Mesendoderm (in vitro differentiated cells): Measurements from ENCODE around the gene DNAJB9.

Source experiments
- DNase-seq: peaks from one replicate; pipeline ENCODE4 v3.0.0; 2013
- H2AK5ac ChIP-seq: 2 replicates; pipeline ENCODE4 v1.6.1; 2013; ENCODE audit warnings: low read length, inconsistent platforms
- H2BK120ac ChIP-seq: 2 replicates; pipeline ENCODE4 v1.6.1; 2013; ENCODE audit warnings: low read depth, mild to moderate bottlenecking, low read length, moderate library complexity, mixed read lengths
- H2BK15ac ChIP-seq: replicated peaks from 2 replicates; pipeline ENCODE4 v1.6.1; 2013; ENCODE audit warnings: low read depth, mild to moderate bottlenecking, moderate library complexity
- H2BK5ac ChIP-seq: 2 replicates; pipeline ENCODE4 v1.6.1; 2013; ENCODE audit warnings: low read length, inconsistent platforms
- H3K18ac ChIP-seq: 2 replicates; pipeline ENCODE4 v1.6.1; 2013; ENCODE audit warnings: mild to moderate bottlenecking, low read length, mixed read lengths
- H3K23ac ChIP-seq: one replicate; pipeline ENCODE4 v1.6.1; 2013; ENCODE audit warnings: low read length
- H3K27ac ChIP-seq: 2 replicates; pipeline ENCODE4 v1.5.1; 2013; ENCODE audit warnings: low read depth, mild to moderate bottlenecking, inconsistent platforms, low read length, moderate library complexity
- H3K27me3 ChIP-seq: 2 replicates; pipeline ENCODE4 v1.6.1; 2013; ENCODE audit warnings: low read length, control low read depth, mild to moderate bottlenecking, inconsistent platforms; ENCODE audit not compliant: insufficient read depth, poor library complexity
- H3K36me3 ChIP-seq: 2 replicates; pipeline ENCODE4 v1.6.1; 2013; ENCODE audit warnings: low read length, inconsistent platforms; ENCODE audit not compliant: control insufficient read depth, insufficient read depth
- H3K4ac ChIP-seq: one replicate; pipeline ENCODE4 v1.6.1; 2013; ENCODE audit warnings: low read depth, mild to moderate bottlenecking, low read length, moderate library complexity
- H3K4me1 ChIP-seq: 2 replicates; pipeline ENCODE4 v1.6.1; 2013; ENCODE audit warnings: low read depth, low read length, inconsistent platforms; ENCODE audit not compliant: control insufficient read depth
- H3K4me2 ChIP-seq: 2 replicates; pipeline ENCODE4 v1.6.1; 2013; ENCODE audit warnings: low read length
- H3K4me3 ChIP-seq: 2 replicates; pipeline ENCODE4 v1.5.1; 2013; ENCODE audit warnings: mild to moderate bottlenecking, low read length
- H3K56ac ChIP-seq: one replicate; pipeline ENCODE4 v1.6.1; 2013; ENCODE audit warnings: low read length
- H3K79me1 ChIP-seq: 2 replicates; pipeline ENCODE4 v1.6.1; 2013; ENCODE audit warnings: low read length, inconsistent platforms
- H3K79me2 ChIP-seq: 2 replicates; pipeline ENCODE4 v1.6.1; 2013; ENCODE audit warnings: mild to moderate bottlenecking, low read length; ENCODE audit not compliant: control insufficient read depth, insufficient read depth
- H3K9ac ChIP-seq: 2 replicates; pipeline ENCODE4 v1.6.1; 2013; ENCODE audit warnings: low read length, inconsistent platforms
- H4K5ac ChIP-seq: one replicate; pipeline ENCODE4 v1.6.1; 2013; ENCODE audit warnings: low read length
- H4K8ac ChIP-seq: one replicate; pipeline ENCODE4 v1.6.1; 2013; ENCODE audit warnings: low read depth, mild to moderate bottlenecking, control low read depth, low read length, moderate library complexity
- WGBS: extraction: QIAGEN DNeasy Blood & Tissue Kit; methylation state at CpG from one replicate; pipeline ENCODE4 v1.1.7; 2013; ENCODE audit warnings: low lambda C conversion rate, missing lambda C conversion rate; ENCODE audit not compliant: insufficient coverage; ENCODE audit errors: extremely low coverage; 5-methylcytosine and 5-hydroxymethylcytosine counted together

The DNAJB9 gene

DNA sequence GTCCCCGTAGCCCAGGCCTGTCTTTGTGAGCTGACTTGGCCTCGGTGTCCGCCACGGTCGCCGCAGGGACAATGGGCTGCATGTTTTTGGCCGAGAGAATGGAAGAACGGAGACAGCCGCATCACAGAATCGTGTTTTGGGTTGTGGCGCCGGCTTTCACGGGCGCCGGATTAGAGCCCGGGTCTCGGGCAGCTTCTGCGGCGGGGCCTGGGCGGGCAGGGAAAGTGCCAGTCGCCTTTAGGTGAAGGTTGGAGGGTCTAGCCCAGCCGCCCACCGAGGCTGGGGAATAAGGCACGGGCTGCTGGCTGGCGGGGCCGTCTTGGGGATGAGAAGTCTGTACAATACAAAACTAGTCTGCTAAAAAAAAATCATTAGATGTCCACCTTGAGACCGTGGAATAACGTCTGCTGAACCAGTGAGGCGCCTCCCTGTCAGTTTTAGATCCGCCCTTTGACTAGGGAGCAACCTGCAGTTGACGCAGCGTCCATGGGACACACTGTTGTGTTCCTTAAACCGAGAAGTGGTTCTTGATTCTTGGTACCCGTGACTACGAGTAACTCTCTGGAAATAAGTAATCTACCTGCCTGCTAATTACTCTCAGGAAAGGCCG, 577 bp downstream of the DNAJB9 start:
- H3K27me3 ChIP-seq: no peaks in the 10 kb centered on the region
- peak overlapping the region; percentile 76 for H3K27ac ChIP-seq

DNA sequence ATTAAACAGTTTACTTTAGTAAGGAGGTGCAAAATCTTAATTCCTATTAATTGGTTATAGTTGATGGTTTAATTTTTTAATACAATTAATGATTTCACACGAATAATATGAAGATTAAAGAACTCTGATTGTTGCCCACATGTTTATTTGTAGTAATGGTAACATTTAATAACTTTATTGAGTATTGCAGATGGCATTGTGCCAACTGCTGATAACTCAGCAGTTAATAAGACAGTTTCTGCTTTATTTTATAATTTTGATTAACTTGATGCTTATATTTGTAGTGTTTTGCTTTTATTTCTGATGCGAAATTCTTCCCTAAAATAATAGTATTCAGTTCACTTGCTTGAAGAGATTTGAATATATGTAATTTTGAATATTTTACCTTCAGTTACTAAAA, 2.8 kb downstream of the DNAJB9 start:
- H3K9ac ChIP-seq: no peak overlapping the region
- H2AK5ac ChIP-seq: no peak overlapping the region
- no peak overlapping the region for H2BK15ac ChIP-seq
- H2BK5ac ChIP-seq: no peak overlapping the region
- H3K27me3 ChIP-seq: no peaks in the 10 kb centered on the region
- H3K23ac ChIP-seq: no peak overlapping the region
- no peak overlapping the region for H3K4me2 ChIP-seq
- no peaks in the 10 kb centered on the region for H3K4me1 ChIP-seq
- no peak overlapping the region for H2BK120ac ChIP-seq
- H3K27ac ChIP-seq: no peak overlapping the region
- no peak overlapping the region for H3K4ac ChIP-seq
- no peak overlapping the region for H3K4me3 ChIP-seq
- H3K18ac ChIP-seq: no peak overlapping the region
- DNase-seq: no peak
- H3K36me3 ChIP-seq: no peaks in the 10 kb centered on the region
- peaks cover 23% of the 10 kb centered on the region for H3K79me2 ChIP-seq
- H4K5ac ChIP-seq: no peak overlapping the region
- peaks cover 7% of the 10 kb centered on the region for H3K79me1 ChIP-seq
- H3K56ac ChIP-seq: no peak overlapping the region
- WGBS: no CpG with 5 or more reads among the region's 2 CpGs
- no peak overlapping the region for H4K8ac ChIP-seq

More for the DNA sequence above, 577 bp downstream of the DNAJB9 start:
- Histone ChIP-seq H4K8ac (no peak overlapping the region), H3K18ac (no peak overlapping the region), H3K79me1 (peaks cover 5% of the 10 kb centered on the region), H3K4me3 (peak overlapping the region; percentile 85), H3K9ac (peak overlapping the region; percentile 93), H3K4me2 (peak overlapping the region; percentile 84), H2AK5ac (no peak overlapping the region), H3K4ac (no peak overlapping the region), H3K79me2 (peaks cover 23% of the 10 kb centered on the region), H3K36me3 (no peaks in the 10 kb centered on the region), H3K23ac (peak overlapping the region; percentile 56), H2BK15ac (no peak overlapping the region), H3K4me1 (no peaks in the 10 kb centered on the region), H4K5ac (no peak overlapping the region), H2BK120ac (no peak overlapping the region), H2BK5ac (peak overlapping the region; percentile 65), H3K56ac (peak overlapping the region; percentile 98)
- peak; percentile 65 for DNase-seq
- no CpG with 5 or more reads among the region's 36 CpGs for WGBS

DNA sequence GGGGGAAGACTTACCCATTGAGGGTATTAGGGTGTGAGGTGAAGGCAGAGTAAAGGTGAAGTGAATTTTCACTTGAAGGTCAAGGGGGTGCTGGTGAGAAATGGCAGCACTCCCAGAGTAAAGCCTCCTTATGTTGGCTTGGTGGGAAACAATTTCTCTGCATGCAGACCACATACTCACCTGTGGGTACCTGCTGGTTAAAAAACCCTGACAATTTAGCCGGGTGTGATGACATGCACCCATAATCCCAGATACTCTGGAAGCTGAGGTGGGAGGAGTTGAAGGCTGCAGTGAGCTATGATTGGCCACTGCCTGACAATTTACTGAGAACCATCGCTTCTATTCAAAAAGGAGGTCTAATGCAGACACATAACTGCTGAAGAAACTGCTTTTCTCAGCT, 5.5 kb downstream of the DNAJB9 start:
- no peak overlapping the region for H4K5ac ChIP-seq
- peaks cover 7% of the 10 kb centered on the region for H3K79me1 ChIP-seq
- WGBS: no CpG with 5 or more reads among the region's 2 CpGs
- no peak overlapping the region for H3K4me2 ChIP-seq
- no peak overlapping the region for H3K27ac ChIP-seq
- no peak overlapping the region for H4K8ac ChIP-seq
- no peak overlapping the region for H2AK5ac ChIP-seq
- no peak overlapping the region for H2BK120ac ChIP-seq
- no peaks in the 10 kb centered on the region for H3K4me1 ChIP-seq
- no peak for DNase-seq
- H3K23ac ChIP-seq: no peak overlapping the region
- no peak overlapping the region for H3K9ac ChIP-seq
- no peak overlapping the region for H3K4me3 ChIP-seq
- no peak overlapping the region for H2BK15ac ChIP-seq
- no peak overlapping the region for H3K4ac ChIP-seq
- peaks cover 2% of the 10 kb centered on the region for H3K36me3 ChIP-seq
- no peaks in the 10 kb centered on the region for H3K27me3 ChIP-seq
- peaks cover 12% of the 10 kb centered on the region for H3K79me2 ChIP-seq
- H3K18ac ChIP-seq: no peak overlapping the region
- H3K56ac ChIP-seq: no peak overlapping the region
- H2BK5ac ChIP-seq: no peak overlapping the region

- Histone ChIP-seq H2BK5ac (no peak overlapping the region), H2BK120ac (no peak overlapping the region), H3K18ac (no peak overlapping the region), H3K4ac (no peak overlapping the region), H3K9ac (no peak overlapping the region), H3K27ac (no peak overlapping the region), H3K56ac (no peak overlapping the region), H3K79me1 (peaks cover 5% of the 10 kb centered on the region), H3K4me3 (no peak overlapping the region), H4K8ac (no peak overlapping the region), H2BK15ac (no peak overlapping the region), H4K5ac (no peak overlapping the region), H3K36me3 (peaks cover 2% of the 10 kb centered on the region), H3K79me2 (peaks cover 3% of the 10 kb centered on the region), H3K4me1 (no peaks in the 10 kb centered on the region), H2AK5ac (no peak overlapping the region), H3K23ac (no peak overlapping the region), H3K27me3 (no peaks in the 10 kb centered on the region), H3K4me2 (no peak overlapping the region)
- DNase-seq: no peak
- WGBS: no CpG with 5 or more reads among the region's 1 CpG
These were observed 6.4 kb downstream of the DNAJB9 start for GRCh38 chr7:108576116-108576515.

DNA sequence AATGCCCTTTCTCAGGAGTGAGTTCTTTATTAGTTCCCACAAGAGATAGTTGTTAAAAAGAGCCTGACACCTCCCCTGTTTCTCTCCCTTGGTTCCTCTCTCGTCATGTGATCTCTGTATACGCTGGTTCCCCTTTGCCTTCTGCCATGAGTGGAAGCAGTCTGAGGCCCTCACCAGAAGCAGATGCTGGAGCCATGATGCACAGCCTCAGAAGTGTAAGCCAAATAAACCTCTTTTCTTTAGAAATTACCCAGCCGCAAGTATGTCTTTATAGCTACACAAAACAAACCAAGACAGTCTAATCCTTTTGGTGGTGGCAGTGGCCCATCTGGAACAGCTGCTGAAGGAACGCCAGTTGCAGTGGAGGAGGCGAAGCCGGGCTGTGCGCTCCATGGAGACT, 9.3 kb downstream of the DNAJB9 start:
- no peak for DNase-seq
- WGBS: no CpG with 5 or more reads among the region's 7 CpGs
- H3K36me3 ChIP-seq: peaks cover 2% of the 10 kb centered on the region

DNA sequence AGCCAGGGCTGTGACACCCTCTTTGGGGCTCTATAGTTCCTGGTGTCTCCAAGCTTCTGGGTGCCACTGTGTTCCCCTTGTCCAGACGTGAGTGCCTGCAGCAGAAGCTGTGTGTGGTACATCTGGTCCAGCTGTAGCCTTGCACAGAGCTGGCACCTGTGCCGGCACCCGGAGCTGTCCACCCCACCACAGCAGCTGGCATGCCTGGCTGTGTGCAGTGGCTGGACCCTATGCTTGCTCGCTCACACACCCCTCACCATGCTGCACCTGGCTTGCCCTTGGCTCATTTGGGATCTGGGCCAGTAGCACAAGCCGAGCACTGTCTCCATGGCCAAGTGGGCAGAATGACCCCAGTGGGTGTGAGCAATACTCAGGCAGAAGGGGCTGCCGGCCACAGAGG, 10.6 kb downstream of the DNAJB9 start:
- Histone ChIP-seq H3K27me3 (no peaks in the 10 kb centered on the region), H3K79me2 (no peaks in the 10 kb centered on the region), H4K5ac (no peak overlapping the region), H3K4ac (no peak overlapping the region), H4K8ac (no peak overlapping the region), H3K27ac (no peak overlapping the region), H3K36me3 (peaks cover 2% of the 10 kb centered on the region), H3K4me2 (no peak overlapping the region), H3K23ac (no peak overlapping the region), H2BK15ac (no peak overlapping the region), H3K4me1 (peaks cover 2% of the 10 kb centered on the region), H2AK5ac (no peak overlapping the region), H3K79me1 (peaks cover 1% of the 10 kb centered on the region), H3K18ac (no peak overlapping the region), H3K9ac (no peak overlapping the region), H2BK120ac (no peak overlapping the region), H2BK5ac (no peak overlapping the region), H3K4me3 (no peak overlapping the region), H3K56ac (no peak overlapping the region)
- no CpG with 5 or more reads among the region's 6 CpGs for WGBS
- no peak for DNase-seq

More for the DNA sequence above, 9.3 kb downstream of the DNAJB9 start:
- no peak overlapping the region for H2BK15ac ChIP-seq
- no peak overlapping the region for H3K9ac ChIP-seq
- no peak overlapping the region for H3K18ac ChIP-seq
- H4K5ac ChIP-seq: no peak overlapping the region
- H3K79me2 ChIP-seq: no peaks in the 10 kb centered on the region
- no peak overlapping the region for H3K27ac ChIP-seq
- H2BK5ac ChIP-seq: no peak overlapping the region
- H3K56ac ChIP-seq: no peak overlapping the region
- H2AK5ac ChIP-seq: no peak overlapping the region
- H3K4me2 ChIP-seq: no peak overlapping the region
- H3K4me1 ChIP-seq: peaks cover 2% of the 10 kb centered on the region
- H3K4ac ChIP-seq: no peak overlapping the region
- no peak overlapping the region for H3K23ac ChIP-seq
- no peak overlapping the region for H3K4me3 ChIP-seq
- no peaks in the 10 kb centered on the region for H3K27me3 ChIP-seq
- peaks cover 3% of the 10 kb centered on the region for H3K79me1 ChIP-seq
- no peak overlapping the region for H2BK120ac ChIP-seq
- H4K8ac ChIP-seq: no peak overlapping the region
